Gastrocnemius medialis (tissue), 4 donors: ENCODE measurements around the gene ARL11.

Experiments used
- POLR2A ChIP-seq, 2 donors: fragments of 450-650 bp; IDR thresholded peaks; one replicate each; pipeline ENCODE4 v1.6.1; 2017; ENCODE audit warnings: antibody characterized with exemption in 2 of 2, mild to moderate bottlenecking in 2 of 2, moderate library complexity in 2 of 2
- TF ChIP-seq, protein P1 (sequence below), 5 experiments: fragments of 450-650 bp in 3 of 5; fragments of 200-600 bp in 2 of 5; sonication (generic) in 2 of 5; IDR thresholded peaks in 4 of 5; conservative IDR thresholded peaks in 1 of 5; 1 replicate in 4 of 5; 2 replicates in 1 of 5; pipeline ENCODE4 v1.5.1; 2016 to 2019; ENCODE audit warnings: antibody characterized with exemption in 5 of 5, mild to moderate bottlenecking in 3 of 5, moderate library complexity in 3 of 5

DNA sequence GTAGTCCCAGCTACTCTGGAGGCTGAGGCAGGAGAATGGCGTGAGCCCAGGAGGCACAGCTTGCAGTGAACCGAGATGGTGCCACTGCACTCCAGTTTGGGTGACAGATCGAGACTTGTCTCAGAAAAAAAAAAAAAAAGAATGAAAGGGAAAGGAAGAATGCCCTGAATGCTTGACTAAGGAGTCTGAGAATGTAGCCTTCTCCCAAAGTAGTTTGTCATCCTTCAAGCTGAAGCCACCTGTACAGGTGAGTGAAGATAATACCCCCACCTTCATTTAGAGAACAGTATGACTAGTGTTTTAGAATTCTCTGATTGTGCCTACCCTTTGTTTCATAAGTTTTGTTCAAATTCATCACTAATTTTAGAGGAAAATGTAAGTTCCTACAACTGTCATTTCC lies 48.8 kb upstream of the ARL11 start:
- TF ChIP-seq, protein P1, sequence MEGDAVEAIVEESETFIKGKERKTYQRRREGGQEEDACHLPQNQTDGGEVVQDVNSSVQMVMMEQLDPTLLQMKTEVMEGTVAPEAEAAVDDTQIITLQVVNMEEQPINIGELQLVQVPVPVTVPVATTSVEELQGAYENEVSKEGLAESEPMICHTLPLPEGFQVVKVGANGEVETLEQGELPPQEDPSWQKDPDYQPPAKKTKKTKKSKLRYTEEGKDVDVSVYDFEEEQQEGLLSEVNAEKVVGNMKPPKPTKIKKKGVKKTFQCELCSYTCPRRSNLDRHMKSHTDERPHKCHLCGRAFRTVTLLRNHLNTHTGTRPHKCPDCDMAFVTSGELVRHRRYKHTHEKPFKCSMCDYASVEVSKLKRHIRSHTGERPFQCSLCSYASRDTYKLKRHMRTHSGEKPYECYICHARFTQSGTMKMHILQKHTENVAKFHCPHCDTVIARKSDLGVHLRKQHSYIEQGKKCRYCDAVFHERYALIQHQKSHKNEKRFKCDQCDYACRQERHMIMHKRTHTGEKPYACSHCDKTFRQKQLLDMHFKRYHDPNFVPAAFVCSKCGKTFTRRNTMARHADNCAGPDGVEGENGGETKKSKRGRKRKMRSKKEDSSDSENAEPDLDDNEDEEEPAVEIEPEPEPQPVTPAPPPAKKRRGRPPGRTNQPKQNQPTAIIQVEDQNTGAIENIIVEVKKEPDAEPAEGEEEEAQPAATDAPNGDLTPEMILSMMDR (IDR thresholded peaks at IDR 0.05 in 4 of 5, conservative IDR thresholded peaks at IDR 0.05 in 1 of 5), result no peak
- TF ChIP-seq POLR2A (IDR thresholded peaks at IDR 0.05), result no peak
